Endothelial cell (in vitro differentiated cells): ENCODE data around the gene UBAC2. TPM values are rescaled to one million over a fixed set of nuclear protein-coding genes. Genes with fewer than 3 reads are reported as not detected.

Experiments
- DNase-seq: peaks from one replicate; pipeline ENCODE4 v3.0.0; 2021; ENCODE audit warnings: low spot score
- H3K27ac Mint-ChIP-seq: one replicate; pipeline ENCODE4 v1.8.0; 2021; ENCODE audit warnings: mixed read lengths, inconsistent platforms; ENCODE audit not compliant: unreplicated experiment
- H3K27me3 Mint-ChIP-seq: one replicate; pipeline ENCODE4 v1.8.0; 2021; ENCODE audit warnings: mild to moderate bottlenecking, moderate library complexity, mixed read lengths, inconsistent platforms; ENCODE audit not compliant: unreplicated experiment
- H3K36me3 Mint-ChIP-seq: one replicate; pipeline ENCODE4 v1.8.0; 2021; ENCODE audit warnings: mild to moderate bottlenecking, low read depth, mixed read lengths, inconsistent platforms; ENCODE audit not compliant: unreplicated experiment
- H3K4me1 Mint-ChIP-seq: one replicate; pipeline ENCODE4 v1.8.0; 2021; ENCODE audit warnings: mild to moderate bottlenecking, mixed read lengths, inconsistent platforms; ENCODE audit not compliant: unreplicated experiment
- H3K4me3 Mint-ChIP-seq: one replicate; pipeline ENCODE4 v1.8.0; 2021; ENCODE audit warnings: mild to moderate bottlenecking, mixed read lengths, inconsistent platforms; ENCODE audit not compliant: unreplicated experiment
- H3K9me3 Mint-ChIP-seq: one replicate; pipeline ENCODE4 v1.8.0; 2021; ENCODE audit warnings: mixed read lengths, inconsistent platforms; ENCODE audit not compliant: unreplicated experiment
- total RNA-seq: library from RNA; stranded (reverse); fragmentation: NEBNext Ultra II Directional; extraction: Animal tissue kit (Norgen Biotek cat#: 25700); gene quantifications from one replicate; pipeline ENCODE4 v1.2.1, GENCODE V29; 2021; ENCODE audit not compliant: unreplicated experiment
- TF ChIP-seq, protein P1 (sequence below): fragments of 200-600 bp; sonication (generic); IDR thresholded peaks from one replicate; pipeline ENCODE4 v1.5.0; 2021; ENCODE audit warnings: antibody characterized with exemption; ENCODE audit not compliant: unreplicated experiment

The UBAC2 gene
- total RNA-seq, 1 donor from 2014 or later: 58.6 TPM

DNA sequence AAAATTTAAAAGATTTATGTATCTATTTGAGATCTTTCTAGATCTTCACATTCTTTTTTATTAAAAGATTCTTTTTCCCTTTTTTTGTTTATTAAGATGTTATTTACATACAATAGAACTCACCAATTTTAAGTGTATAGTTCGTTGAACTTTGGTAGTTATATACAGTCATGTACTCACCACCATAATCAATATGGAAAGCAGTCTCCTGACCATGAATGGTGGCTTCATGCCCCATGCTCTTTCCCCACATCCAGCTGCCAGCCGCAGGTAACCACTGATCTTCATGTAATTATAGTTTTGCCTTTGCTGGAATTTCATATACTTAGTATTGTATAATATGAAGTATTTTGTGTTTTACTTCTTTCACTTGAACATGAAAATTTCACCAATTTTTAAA is 127.1 kb downstream of the UBAC2 start:
- no peak for DNase-seq
- H3K27ac Mint-ChIP-seq: no peak overlapping the region
- H3K9me3 Mint-ChIP-seq: no peaks in the 10 kb centered on the region
- H3K36me3 Mint-ChIP-seq: peaks cover 12% of the 10 kb centered on the region
- H3K27me3 Mint-ChIP-seq: peaks cover 1% of the 10 kb centered on the region
- H3K4me3 Mint-ChIP-seq: no peak overlapping the region
- H3K4me1 Mint-ChIP-seq: peaks cover 7% of the 10 kb centered on the region
- TF ChIP-seq, protein P1, sequence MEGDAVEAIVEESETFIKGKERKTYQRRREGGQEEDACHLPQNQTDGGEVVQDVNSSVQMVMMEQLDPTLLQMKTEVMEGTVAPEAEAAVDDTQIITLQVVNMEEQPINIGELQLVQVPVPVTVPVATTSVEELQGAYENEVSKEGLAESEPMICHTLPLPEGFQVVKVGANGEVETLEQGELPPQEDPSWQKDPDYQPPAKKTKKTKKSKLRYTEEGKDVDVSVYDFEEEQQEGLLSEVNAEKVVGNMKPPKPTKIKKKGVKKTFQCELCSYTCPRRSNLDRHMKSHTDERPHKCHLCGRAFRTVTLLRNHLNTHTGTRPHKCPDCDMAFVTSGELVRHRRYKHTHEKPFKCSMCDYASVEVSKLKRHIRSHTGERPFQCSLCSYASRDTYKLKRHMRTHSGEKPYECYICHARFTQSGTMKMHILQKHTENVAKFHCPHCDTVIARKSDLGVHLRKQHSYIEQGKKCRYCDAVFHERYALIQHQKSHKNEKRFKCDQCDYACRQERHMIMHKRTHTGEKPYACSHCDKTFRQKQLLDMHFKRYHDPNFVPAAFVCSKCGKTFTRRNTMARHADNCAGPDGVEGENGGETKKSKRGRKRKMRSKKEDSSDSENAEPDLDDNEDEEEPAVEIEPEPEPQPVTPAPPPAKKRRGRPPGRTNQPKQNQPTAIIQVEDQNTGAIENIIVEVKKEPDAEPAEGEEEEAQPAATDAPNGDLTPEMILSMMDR: no peak

DNA sequence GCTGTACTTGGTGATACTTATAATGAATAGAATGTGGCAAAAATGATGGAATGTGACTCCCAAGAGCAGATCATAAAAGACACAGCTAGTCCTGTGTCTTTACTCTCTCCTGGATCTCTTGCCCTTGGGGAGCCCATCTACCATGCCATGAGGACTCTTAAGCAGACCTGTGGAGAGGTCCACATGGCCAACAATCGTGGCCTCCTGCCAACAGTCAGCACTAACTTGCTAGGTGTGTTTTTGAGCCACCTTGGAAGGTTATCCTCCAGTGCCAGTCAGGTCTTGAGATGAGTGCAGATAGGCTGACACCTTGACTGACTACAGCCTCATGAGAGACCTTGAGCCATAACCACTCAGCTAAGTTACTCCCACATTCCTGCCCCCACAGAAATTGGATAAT is 128.8 kb downstream of the UBAC2 start:
- H3K4me3 Mint-ChIP-seq: no peak overlapping the region
- DNase-seq: no peak
- peaks cover 9% of the 10 kb centered on the region for H3K4me1 Mint-ChIP-seq
- no peak overlapping the region for H3K27ac Mint-ChIP-seq
- TF ChIP-seq, protein P1: no peak
- H3K27me3 Mint-ChIP-seq: peaks cover 1% of the 10 kb centered on the region
- no peaks in the 10 kb centered on the region for H3K9me3 Mint-ChIP-seq
- H3K36me3 Mint-ChIP-seq: peaks cover 7% of the 10 kb centered on the region

DNA sequence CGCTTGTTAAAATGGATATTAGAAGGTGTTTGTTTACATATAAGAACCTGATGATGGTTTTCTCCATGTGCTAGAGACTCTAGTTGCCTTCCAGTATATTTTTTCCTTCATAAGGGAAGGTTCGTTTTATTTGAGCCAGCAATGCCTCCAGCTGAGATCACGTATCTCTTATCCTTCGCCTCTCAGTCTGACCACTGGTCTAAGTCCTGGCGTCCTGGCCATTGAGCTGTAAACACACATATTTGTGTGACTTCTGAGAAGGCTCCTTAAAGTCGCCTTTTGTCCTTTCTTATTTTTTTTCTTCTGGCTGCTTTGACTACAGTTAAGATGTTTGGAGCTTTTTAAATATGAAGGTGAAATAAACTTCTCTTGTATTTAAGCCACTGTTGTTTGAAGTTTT is 130.3 kb downstream of the UBAC2 start:
- TF ChIP-seq, protein P1: no peak
- H3K4me3 Mint-ChIP-seq: no peak overlapping the region
- DNase-seq: no peak
- peaks cover 1% of the 10 kb centered on the region for H3K27me3 Mint-ChIP-seq
- H3K27ac Mint-ChIP-seq: no peak overlapping the region
- H3K36me3 Mint-ChIP-seq: no peaks in the 10 kb centered on the region
- no peaks in the 10 kb centered on the region for H3K9me3 Mint-ChIP-seq
- H3K4me1 Mint-ChIP-seq: peaks cover 9% of the 10 kb centered on the region

DNA sequence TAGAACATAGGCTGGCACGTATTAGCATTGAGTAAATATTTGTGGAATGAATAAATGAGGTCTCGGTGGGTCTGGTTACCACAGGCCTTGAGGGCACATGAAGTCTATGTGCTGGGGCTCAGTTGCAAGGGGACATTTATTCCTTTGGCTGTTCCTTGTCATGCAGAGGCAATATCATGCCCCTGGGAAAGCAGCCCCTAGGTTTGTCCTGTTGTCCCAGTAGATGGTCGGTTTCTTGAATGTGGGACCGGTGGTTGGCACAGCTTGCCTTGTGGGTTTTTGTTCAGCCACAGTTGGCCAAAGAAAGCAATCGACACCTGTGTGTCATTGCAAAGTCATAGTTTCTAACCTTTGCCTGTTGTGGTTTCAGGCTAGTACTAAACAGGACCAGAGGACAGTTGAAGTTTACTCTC is 131.2 kb downstream of the UBAC2 start:
- peaks cover 1% of the 10 kb centered on the region for H3K27me3 Mint-ChIP-seq
- H3K27ac Mint-ChIP-seq: no peak overlapping the region
- H3K36me3 Mint-ChIP-seq: no peaks in the 10 kb centered on the region
- no peaks in the 10 kb centered on the region for H3K9me3 Mint-ChIP-seq
- TF ChIP-seq, protein P1: no peak
- no peak for DNase-seq
- H3K4me3 Mint-ChIP-seq: no peak overlapping the region
- peaks cover 9% of the 10 kb centered on the region for H3K4me1 Mint-ChIP-seq

DNA sequence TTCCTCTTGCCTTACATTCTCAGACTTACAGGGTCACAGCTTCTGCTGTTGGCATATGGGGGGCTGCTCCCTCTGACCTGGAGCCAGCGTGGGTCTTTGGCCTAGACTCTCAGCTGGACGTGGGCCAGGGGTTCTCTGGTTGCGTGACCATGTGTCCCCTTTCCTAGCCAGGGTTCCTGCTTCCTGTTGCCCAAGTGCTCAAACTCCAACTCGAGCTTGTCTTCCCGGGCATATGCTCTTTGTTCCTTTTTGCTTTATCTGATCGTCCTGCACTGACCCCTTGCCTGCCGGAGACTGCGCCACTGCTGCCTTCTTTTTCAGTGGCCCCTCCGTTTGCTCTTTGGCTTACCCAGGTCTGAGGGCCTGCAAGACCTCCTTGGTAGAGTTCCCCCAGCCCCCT is 131.8 kb downstream of the UBAC2 start:
- H3K36me3 Mint-ChIP-seq: no peaks in the 10 kb centered on the region
- peaks cover 9% of the 10 kb centered on the region for H3K4me1 Mint-ChIP-seq
- H3K4me3 Mint-ChIP-seq: no peak overlapping the region
- no peaks in the 10 kb centered on the region for H3K9me3 Mint-ChIP-seq
- H3K27ac Mint-ChIP-seq: no peak overlapping the region
- DNase-seq: no peak
- no peaks in the 10 kb centered on the region for H3K27me3 Mint-ChIP-seq
- TF ChIP-seq, protein P1: no peak
